HG03064 (cell line): Measurements from ENCODE around the gene SPATA9.
A peak's percentile ranks its signal among the peaks of the same experiment; 100 is the strongest.
"Not testable (repeated sequence)": the region's sequence is repeated elsewhere in the genome, so short reads cannot be mapped to it uniquely, and the experiment has no call there.

Source experiments
- ATAC-seq: cut with Tn5 transposase; IDR thresholded peaks from one replicate; pipeline ENCODE4 v1.9.1; 2021; ENCODE audit warnings: low read depth; ENCODE audit not compliant: unreplicated experiment

SPATA9 gene

GRCh38 chr5:95647886-95648860, 34.6 kb downstream of the SPATA9 start:
- no peak for ATAC-seq

GRCh38 chr5:95646569-95647431, 36.0 kb downstream of the SPATA9 start, which contains the start of gene RFESD:
TSS of gene RFESD (plus strand) at chr5:95646777. CDS start at chr5:95652272, 5,495 bp downstream.
- peak; percentile 98 for ATAC-seq

- not testable (repeated sequence) for ATAC-seq
Observed at GRCh38 chr5:95646226-95646568, 36.6 kb downstream of the SPATA9 start.

- ATAC-seq, result peak; percentile 40
Observed at GRCh38 chr5:95644351-95645042, 38.3 kb downstream of the SPATA9 start.

GRCh38 chr5:95643152-95643551, 39.6 kb downstream of the SPATA9 start:
- no peak for ATAC-seq

- no peak for ATAC-seq
Observed at GRCh38 chr5:95641741-95642220, 41.0 kb downstream of the SPATA9 start.

- ATAC-seq, result no peak
Observed at GRCh38 chr5:95638632-95639031, 44.2 kb downstream of the SPATA9 start.

- no peak for ATAC-seq
Observed at GRCh38 chr5:95634081-95634480, 48.7 kb downstream of the SPATA9 start.

- no peak for ATAC-seq
Observed at GRCh38 chr5:95633671-95634070, 49.1 kb downstream of the SPATA9 start.

- not testable (repeated sequence) for ATAC-seq
Observed at GRCh38 chr5:95632942-95633341, 49.8 kb downstream of the SPATA9 start.

- peak; percentile 94 for ATAC-seq
Observed at GRCh38 chr5:95631991-95632675, 50.7 kb downstream of the SPATA9 start.

- ATAC-seq, result peak; percentile 15
Observed at GRCh38 chr5:95631255-95631958, 51.4 kb downstream of the SPATA9 start.

- ATAC-seq, result no peak
Observed at GRCh38 chr5:95630394-95630917, 52.3 kb downstream of the SPATA9 start.

GRCh38 chr5:95628933-95629332, 53.9 kb downstream of the SPATA9 start:
- no peak for ATAC-seq

- ATAC-seq, result no peak
Observed at GRCh38 chr5:95627971-95628810, 54.6 kb downstream of the SPATA9 start.

- no peak for ATAC-seq
Observed at GRCh38 chr5:95626701-95627100, 56.1 kb downstream of the SPATA9 start.

GRCh38 chr5:95624368-95624767, 58.4 kb downstream of the SPATA9 start:
- no peak for ATAC-seq

GRCh38 chr5:95623706-95624105, 59.1 kb downstream of the SPATA9 start:
- ATAC-seq, result no peak
